AG04450 (cell line): Measurements from ENCODE around the gene C16orf87. TPM values are rescaled to one million over a fixed set of nuclear protein-coding genes. Genes with fewer than 3 reads are reported as not detected.

Experiments
- CTCF ChIA-PET: fragments of 300-600, 350-600 bp; formaldehyde crosslinking; extraction: SDS; loops from one replicate; lab custom pipeline; 2022; ENCODE audit warnings: antibody characterized with exemption, inconsistent platforms; lab: Charles Lee
- POLR2A ChIA-PET: fragments of 350-600 bp; formaldehyde crosslinking; extraction: SDS; loops from one replicate; lab custom pipeline; 2021; ENCODE audit warnings: antibody characterized with exemption, inconsistent platforms; lab: Yijun Ruan, JAX
- DNase-seq: peaks from one replicate; pipeline ENCODE4 v3.0.0-alpha.2; 2011; ENCODE audit warnings: low read depth, low spot score
- H3K27ac ChIP-seq: one replicate; pipeline ENCODE4 v1.5.1; 2012; ENCODE audit warnings: low read depth, low read length, control low read depth
- H3K27me3 ChIP-seq: one replicate; pipeline ENCODE4 v1.6.0; 2012; ENCODE audit warnings: low read length; ENCODE audit not compliant: control insufficient read depth, insufficient read depth
- H3K4me3 ChIP-seq: 2 replicates; pipeline ENCODE4 v1.5.1; 2011; ENCODE audit warnings: mild to moderate bottlenecking, low read depth, low read length, control low read depth
- H3K9me3 ChIP-seq: 2 replicates; pipeline ENCODE4 v1.5.1; 2012; ENCODE audit warnings: low read length; ENCODE audit not compliant: control insufficient read depth, insufficient read depth
- polyA plus RNA-seq: library from polyadenylated mRNA; depleted of rRNA; stranded (reverse); fragments of >200 nt; gene quantifications from 2 replicates; pipeline ENCODE4 v1.2.3, GENCODE V29; 2011
- TF ChIP-seq, protein P1 (sequence below): IDR thresholded peaks from 2 replicates; pipeline ENCODE4 v1.5.1; 2011; ENCODE audit warnings: low read depth, low read length, control low read depth, inconsistent platforms

The C16orf87 gene
- polyA plus RNA-seq, 1 experiment: 21.7 TPM

DNA sequence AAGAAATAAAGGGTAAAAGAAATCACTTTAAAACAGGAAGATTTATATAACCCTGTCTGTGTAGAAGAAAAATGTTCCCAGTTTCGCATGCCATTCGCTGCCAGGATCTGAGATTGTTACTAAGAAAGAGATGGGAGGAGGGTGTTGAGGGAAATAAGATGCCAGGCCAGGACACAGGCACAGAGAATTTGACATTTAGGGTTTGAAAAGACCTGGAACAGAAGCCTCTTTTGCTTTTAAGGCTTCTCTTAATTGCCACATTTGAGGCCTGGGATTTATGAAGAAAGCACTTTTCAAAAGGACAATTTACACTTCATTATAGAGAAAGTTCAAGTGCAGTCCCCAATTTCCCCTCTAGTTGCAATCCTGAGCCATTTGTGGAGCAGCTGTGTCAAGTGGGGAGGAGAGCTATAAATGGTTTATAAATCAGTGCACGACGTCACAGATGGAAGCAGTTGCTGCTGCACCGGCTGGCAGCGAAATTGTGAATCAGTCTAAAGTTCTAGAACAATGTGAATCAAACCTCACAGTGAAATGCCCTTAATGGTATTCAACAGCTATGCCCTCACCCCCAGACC lies 26.5 kb upstream of the C16orf87 start:
- Histone ChIP-seq H3K27ac (no peak overlapping the region), H3K27me3 (no peaks in the 10 kb centered on the region), H3K4me3 (no peak overlapping the region), H3K9me3 (peaks cover 5% of the 10 kb centered on the region)
- POLR2A ChIA-PET: no interaction called here
- peak; percentile 47 for DNase-seq
- CTCF ChIA-PET: interaction anchor here (0.5 to 3.0 kb wide), 11 partner anchors 9 to 183 kb away, joined by 3 to 34 read pairs (median 5); no protein-coding TSS in a partner anchor
- TF ChIP-seq, protein P1, sequence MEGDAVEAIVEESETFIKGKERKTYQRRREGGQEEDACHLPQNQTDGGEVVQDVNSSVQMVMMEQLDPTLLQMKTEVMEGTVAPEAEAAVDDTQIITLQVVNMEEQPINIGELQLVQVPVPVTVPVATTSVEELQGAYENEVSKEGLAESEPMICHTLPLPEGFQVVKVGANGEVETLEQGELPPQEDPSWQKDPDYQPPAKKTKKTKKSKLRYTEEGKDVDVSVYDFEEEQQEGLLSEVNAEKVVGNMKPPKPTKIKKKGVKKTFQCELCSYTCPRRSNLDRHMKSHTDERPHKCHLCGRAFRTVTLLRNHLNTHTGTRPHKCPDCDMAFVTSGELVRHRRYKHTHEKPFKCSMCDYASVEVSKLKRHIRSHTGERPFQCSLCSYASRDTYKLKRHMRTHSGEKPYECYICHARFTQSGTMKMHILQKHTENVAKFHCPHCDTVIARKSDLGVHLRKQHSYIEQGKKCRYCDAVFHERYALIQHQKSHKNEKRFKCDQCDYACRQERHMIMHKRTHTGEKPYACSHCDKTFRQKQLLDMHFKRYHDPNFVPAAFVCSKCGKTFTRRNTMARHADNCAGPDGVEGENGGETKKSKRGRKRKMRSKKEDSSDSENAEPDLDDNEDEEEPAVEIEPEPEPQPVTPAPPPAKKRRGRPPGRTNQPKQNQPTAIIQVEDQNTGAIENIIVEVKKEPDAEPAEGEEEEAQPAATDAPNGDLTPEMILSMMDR: peak; percentile 75

DNA sequence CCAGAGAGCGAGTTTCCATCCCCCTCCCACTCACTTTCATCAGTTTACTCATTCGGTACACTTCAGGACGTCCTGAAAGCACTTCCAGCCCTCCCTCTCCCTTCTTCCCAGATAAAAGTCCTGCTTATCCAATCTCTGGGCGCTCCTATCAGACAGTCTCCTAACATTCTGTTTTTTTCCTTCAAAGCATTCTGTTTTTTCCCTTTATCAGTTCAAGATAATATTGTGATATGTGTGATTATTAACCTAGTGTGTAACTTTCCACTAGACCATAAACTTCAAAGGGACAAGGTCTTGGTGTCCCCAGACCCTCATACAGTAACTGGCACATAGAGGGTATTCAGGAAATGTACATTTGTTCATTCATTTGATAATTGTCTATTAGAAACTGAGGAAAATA lies 24.4 kb upstream of the C16orf87 start:
- TF ChIP-seq, protein P1: no peak
- Histone ChIP-seq H3K27ac (no peak overlapping the region), H3K9me3 (no peaks in the 10 kb centered on the region), H3K4me3 (no peak overlapping the region), H3K27me3 (peaks cover 2% of the 10 kb centered on the region)
- CTCF ChIA-PET: interaction anchor here (0.9 to 5.2 kb wide), 11 partner anchors 8 to 182 kb away, joined by 3 to 187 read pairs (median 22); no protein-coding TSS in a partner anchor
- DNase-seq: no peak
- POLR2A ChIA-PET: no interaction called here

DNA sequence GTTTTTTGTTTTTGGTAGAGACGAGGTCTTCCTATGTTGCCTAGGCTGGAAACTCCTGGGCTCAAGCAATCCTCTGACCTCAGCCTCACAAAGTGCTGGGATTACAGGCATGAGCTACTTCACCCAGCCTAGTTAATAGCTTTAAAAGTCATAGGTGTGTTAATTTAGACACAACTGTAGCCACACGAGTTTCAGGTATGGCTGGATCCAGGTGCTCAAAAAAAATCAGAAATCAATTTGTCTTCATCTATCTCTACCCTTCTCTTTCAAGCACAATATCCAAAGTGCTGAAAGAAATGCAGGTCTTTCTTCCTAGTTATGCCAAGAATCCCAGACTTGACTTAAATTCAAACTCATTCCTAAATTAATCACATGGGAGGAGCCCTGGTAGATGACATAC lies 23.9 kb upstream of the C16orf87 start:
- peaks cover 2% of the 10 kb centered on the region for H3K27me3 ChIP-seq
- no peak for DNase-seq
- no peak overlapping the region for H3K27ac ChIP-seq
- no peak overlapping the region for H3K4me3 ChIP-seq
- TF ChIP-seq, protein P1: no peak
- no peaks in the 10 kb centered on the region for H3K9me3 ChIP-seq
- POLR2A ChIA-PET: no interaction called here
- CTCF ChIA-PET: interaction anchor here (0.6 to 5.2 kb wide), 26 partner anchors 8 to 1769 kb away, joined by 3 to 187 read pairs (median 10); no protein-coding TSS in a partner anchor

DNA sequence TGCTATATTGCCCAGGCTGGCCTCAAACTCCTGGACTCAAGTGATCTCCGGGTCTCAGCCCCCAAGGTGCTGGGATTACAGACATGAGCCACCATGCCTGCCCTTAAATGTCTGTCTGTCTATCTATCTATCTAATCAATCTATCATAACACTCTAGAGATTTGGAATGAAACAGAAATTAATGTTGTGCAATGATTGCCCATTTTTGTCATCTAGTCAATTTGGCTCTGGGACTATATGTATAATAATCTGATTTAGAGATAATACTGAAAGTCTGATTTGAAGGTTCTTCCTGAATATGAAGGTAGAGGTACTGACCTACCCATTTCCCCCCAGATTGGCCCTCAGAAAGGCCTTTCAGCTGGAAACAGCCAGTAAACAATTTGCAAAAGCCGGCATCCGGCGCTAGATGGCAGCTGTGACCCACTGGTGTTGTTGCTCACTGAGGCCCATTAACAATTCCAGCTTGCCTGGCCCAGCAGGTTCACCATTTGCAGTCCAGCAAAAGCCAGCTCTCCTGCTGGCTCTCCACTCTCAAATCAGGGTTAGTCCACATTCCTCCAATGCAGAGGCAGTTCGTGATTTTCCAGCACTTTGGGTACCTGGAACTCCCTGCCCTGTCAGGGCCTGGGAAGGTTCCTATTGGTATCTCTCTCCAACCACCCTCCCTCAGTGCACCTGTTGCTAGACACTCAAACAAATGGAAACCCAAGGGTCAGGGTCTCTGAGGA lies 22.9 kb upstream of the C16orf87 start:
- H3K27ac ChIP-seq: no peak overlapping the region
- peaks cover 4% of the 10 kb centered on the region for H3K27me3 ChIP-seq
- ChIA-PET POLR2A (interaction anchor here (1.1 to 1.5 kb wide), 2 partner anchors 9 to 55 kb away, joined by 3 to 7 read pairs; no protein-coding TSS in a partner anchor), CTCF (interaction anchor here (0.9 to 5.2 kb wide), 31 partner anchors 8 to 1770 kb away, joined by 3 to 187 read pairs (median 8); partner anchors contain the start of gene GPT2)
- H3K4me3 ChIP-seq: no peak overlapping the region
- DNase-seq: peak; percentile 36
- TF ChIP-seq, protein P1: peak; percentile 93
- H3K9me3 ChIP-seq: no peaks in the 10 kb centered on the region
